HFF-Myc (cell line): ENCODE results near the gene ERVFRD-1.

Experiments used
- DNase-seq: peaks from one replicate; pipeline ENCODE4 v3.0.0-alpha.2; 2011; ENCODE audit warnings: low read depth; ENCODE audit errors: extremely low read depth
- H3K4me3 ChIP-seq: replicated peaks from 2 replicates; pipeline ENCODE4 v1.5.1; 2011; ENCODE audit warnings: low read depth, mild to moderate bottlenecking, control low read depth, low read length
- TF ChIP-seq, protein P1 (sequence below): IDR thresholded peaks from 2 replicates; pipeline ENCODE4 v1.5.1; 2012; ENCODE audit warnings: mild to moderate bottlenecking, low read depth, low read length, control low read depth; ENCODE audit errors: missing control alignments

The ERVFRD-1 gene

DNA sequence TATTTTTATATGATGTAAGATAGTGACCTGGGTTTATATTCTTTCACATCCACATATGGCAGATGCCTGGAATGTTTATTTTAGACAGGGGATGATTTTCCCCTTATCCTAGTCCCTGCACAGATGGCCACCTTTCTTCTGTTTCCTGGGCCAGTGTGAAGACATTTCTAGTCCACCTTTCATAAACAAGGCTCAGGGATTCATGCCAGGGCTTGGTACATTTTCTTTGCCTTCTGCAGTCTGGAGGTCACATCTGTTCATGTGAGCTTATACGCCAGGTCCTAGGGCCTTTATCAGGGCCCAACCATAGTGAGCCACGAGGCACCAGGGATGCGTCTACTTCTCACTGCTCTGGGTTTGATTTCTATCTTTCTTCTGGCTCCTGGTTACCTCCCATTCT, 38.0 kb upstream of the ERVFRD-1 start:
- no peak for DNase-seq
- H3K4me3 ChIP-seq, result no peak overlapping the region
- TF ChIP-seq, protein P1, sequence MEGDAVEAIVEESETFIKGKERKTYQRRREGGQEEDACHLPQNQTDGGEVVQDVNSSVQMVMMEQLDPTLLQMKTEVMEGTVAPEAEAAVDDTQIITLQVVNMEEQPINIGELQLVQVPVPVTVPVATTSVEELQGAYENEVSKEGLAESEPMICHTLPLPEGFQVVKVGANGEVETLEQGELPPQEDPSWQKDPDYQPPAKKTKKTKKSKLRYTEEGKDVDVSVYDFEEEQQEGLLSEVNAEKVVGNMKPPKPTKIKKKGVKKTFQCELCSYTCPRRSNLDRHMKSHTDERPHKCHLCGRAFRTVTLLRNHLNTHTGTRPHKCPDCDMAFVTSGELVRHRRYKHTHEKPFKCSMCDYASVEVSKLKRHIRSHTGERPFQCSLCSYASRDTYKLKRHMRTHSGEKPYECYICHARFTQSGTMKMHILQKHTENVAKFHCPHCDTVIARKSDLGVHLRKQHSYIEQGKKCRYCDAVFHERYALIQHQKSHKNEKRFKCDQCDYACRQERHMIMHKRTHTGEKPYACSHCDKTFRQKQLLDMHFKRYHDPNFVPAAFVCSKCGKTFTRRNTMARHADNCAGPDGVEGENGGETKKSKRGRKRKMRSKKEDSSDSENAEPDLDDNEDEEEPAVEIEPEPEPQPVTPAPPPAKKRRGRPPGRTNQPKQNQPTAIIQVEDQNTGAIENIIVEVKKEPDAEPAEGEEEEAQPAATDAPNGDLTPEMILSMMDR, result no peak

DNA sequence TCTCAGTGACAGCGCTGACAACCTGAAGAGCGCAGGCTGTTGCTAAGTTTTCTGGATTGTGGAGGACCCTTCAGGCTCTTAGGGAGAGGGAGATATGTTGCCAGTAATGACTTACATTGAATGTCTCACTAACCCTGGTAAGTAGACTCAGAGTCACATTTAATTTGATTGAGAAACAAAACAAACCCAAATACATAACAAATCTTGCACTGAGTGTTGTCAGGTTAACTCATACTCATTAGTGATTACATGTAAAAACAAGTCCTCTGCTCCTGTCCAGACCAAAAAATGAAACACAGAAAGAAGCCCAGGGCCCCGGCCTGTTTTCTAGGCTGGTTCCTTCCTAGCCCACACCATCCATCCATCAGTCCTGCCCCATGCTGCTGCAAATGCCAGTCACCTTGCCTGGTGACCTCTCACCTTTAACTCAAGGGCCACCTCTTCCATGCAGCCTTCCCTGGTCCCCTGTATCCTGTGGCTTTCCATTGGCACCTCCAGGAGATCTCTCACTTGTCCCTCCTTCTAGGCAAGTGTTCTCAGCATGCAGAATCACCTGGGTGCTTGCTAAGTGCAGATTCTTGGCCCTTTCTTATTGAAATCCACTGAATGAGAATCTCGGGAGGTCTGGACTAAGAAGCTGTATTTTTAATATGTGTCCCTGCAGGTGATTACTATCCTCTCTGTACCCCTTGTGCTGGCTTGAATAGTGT, 34.7 kb upstream of the ERVFRD-1 start:
- no peak overlapping the region for H3K4me3 ChIP-seq
- DNase-seq, result no peak
- TF ChIP-seq, protein P1, result no peak

DNA sequence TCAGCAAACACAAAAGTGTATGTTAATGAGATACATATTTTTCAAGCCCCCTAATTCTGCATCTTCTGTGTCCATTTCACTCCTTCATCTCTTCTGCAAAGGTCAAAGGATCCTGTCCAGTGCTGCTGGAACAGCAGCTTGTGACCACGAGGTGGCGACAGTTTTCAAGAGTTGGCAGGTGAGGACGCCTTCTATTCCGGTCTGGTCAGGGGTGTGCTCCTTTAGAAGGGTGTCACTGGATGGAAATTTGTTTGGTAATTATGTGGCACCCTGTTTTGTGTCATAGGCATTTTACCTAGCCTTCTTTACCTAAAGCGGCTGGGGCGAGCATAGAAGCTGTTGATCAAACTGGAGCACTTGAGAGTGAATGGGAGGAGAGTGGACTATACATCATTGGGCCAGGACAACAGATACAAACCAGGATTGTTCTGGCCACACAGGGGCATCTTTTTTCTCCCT, 32.9 kb upstream of the ERVFRD-1 start:
- DNase-seq, result peak; percentile 52
- H3K4me3 ChIP-seq, result no peak overlapping the region
- TF ChIP-seq, protein P1, result peak; percentile 93

DNA sequence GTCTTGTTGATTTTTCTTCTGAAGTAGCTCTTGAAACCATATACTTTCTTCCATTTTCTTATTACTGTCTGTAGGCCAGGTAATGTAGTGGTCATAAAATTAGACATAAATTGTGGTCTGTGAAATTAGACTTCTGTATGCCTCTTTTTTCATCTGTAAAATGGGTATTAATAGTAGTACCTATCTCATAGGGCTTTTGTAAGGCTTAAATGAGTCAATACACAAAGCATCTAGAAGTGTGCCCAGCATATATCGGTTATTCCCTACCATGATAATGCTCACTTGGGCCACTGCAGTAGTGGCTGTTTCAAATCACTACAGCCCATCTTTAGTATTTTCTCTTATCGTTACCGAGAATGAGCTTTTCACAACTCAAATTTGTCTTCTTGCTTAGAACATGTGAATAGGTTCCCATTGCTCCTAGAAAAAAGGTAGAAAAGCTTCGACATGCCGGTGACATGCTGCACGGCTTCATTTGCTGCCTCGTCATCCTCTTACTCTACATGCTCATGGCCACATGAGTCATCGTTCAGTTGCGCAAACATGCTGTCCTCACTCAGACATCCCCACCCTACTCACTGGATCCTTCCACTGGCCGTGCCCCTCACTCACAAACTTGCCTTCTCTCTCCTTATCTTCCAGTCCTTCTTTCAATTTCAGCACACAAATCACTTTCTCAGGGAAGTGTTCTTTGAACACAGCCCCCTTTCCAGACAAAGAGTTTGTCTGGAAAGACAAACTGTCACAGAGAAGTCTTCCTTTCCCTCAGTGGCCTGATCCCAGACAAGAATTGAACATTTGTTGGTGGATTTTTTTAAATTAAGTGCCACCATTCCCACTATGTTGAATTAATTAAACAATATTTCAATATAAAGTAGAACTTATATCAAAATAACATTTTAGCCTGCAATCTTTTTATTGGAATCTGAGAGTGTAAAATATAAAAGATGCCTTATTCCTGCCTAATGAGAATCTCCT, 32.2 kb upstream of the ERVFRD-1 start:
- TF ChIP-seq, protein P1, result no peak
- no peak overlapping the region for H3K4me3 ChIP-seq
- peak; percentile 67 for DNase-seq

DNA sequence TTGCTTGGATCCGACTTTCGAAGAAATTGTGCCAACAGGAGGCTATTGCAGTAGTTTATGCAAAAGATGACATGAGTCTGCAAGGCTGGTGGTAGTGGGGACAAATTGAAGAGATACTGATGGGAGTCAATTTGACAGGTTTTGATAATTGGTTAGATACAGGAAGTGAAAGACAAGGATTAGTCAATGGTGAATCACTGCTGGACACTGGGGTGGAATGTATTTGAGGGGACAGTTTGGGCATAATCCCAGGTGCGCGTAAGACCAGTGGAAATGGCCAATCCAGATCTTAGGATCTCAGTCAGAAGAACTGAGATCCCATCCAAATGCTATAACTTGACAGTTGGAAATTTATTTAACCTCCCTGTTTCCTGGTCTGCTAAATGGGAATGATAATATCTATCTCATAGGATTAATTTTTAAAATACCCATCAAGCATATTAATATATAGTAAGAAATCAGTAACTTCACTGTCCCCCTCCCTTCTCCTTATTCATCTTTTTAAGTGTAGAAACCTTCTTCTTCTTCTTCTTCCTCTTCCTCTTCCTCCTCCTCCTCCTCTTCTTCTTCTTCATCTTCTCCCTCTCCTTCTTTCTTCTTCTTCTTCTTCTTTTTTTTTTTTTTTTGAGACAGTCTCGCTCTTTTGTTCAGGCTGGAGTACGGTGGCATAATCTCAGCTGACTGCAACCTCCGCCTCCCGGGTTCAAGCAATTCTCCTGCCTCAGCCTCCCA, 30.9 kb upstream of the ERVFRD-1 start:
- no peak for DNase-seq
- TF ChIP-seq, protein P1, result no peak
- H3K4me3 ChIP-seq, result no peak overlapping the region

DNA sequence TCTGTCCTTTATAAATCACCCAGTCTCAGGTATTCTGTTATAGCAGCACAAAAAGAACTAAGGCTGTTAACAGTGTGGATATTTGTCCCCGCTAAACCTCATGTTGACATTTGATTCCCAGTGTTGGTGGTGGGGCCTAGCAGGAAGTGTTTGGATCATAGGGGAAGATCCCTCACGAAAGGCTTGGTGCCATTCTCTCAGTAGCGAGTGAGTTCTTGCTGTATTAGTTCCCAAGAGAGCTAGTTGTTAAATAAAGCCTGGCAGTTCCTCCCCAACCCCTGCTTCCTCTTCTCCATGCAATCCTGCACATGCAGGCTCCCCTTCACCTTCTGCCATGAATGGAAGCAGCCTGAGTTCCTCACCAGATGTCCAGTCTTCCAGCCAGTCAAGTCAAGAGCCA, 29.8 kb upstream of the ERVFRD-1 start:
- TF ChIP-seq, protein P1, result no peak
- no peak for DNase-seq
- H3K4me3 ChIP-seq, result no peak overlapping the region
